HG03439 (cell line): Measurements from ENCODE around the gene CDK16.
A peak's percentile ranks its signal among the peaks of the same experiment; 100 is the strongest.

Experiments
- ATAC-seq: cut with Tn5 transposase; IDR thresholded peaks from one replicate; pipeline ENCODE4 v1.9.1; 2021; ENCODE audit warnings: mild to moderate bottlenecking, moderate library complexity; ENCODE audit not compliant: unreplicated experiment

The CDK16 gene

GRCh38 chrX:47226531-47227333, 8.3 kb downstream of the CDK16 start:
- no peak for ATAC-seq

- ATAC-seq, result no peak
Observed at GRCh38 chrX:47227334-47227583, 8.8 kb downstream of the CDK16 start.

GRCh38 chrX:47228550-47229270, 10.2 kb downstream of the CDK16 start:
- no peak for ATAC-seq

- no peak for ATAC-seq
Observed at GRCh38 chrX:47229427-47229826, 10.9 kb downstream of the CDK16 start.

- no peak for ATAC-seq
Observed at GRCh38 chrX:47230136-47230868, 11.8 kb downstream of the CDK16 start.

- no peak for ATAC-seq
Observed at GRCh38 chrX:47231167-47231566, 12.7 kb downstream of the CDK16 start.

- peak; percentile 4 for ATAC-seq
Observed at GRCh38 chrX:47232197-47232802, 13.8 kb downstream of the CDK16 start.

- ATAC-seq, result peak; percentile 12
Observed at GRCh38 chrX:47232803-47233332, 14.4 kb downstream of the CDK16 start, which contains the start of gene USP11. Gene USP11, plus strand, starts transcription at chrX:47233009. Its CDS starts 35 bp downstream, at chrX:47233044.

- ATAC-seq, result peak; percentile 87
Observed at GRCh38 chrX:47233333-47234113, 15.0 kb downstream of the CDK16 start.

GRCh38 chrX:47234583-47234982, 16.1 kb downstream of the CDK16 start:
- ATAC-seq, result no peak

- no peak for ATAC-seq
Observed at GRCh38 chrX:47235691-47236103, 17.2 kb downstream of the CDK16 start.

GRCh38 chrX:47239199-47239598, 20.7 kb downstream of the CDK16 start:
- ATAC-seq, result no peak

GRCh38 chrX:47239898-47240545, 21.5 kb downstream of the CDK16 start:
- no peak for ATAC-seq

- ATAC-seq, result no peak
Observed at GRCh38 chrX:47240619-47241018, 22.1 kb downstream of the CDK16 start.

GRCh38 chrX:47241201-47242011, 22.9 kb downstream of the CDK16 start:
- no peak for ATAC-seq

- ATAC-seq, result no peak
Observed at GRCh38 chrX:47242321-47242720, 23.8 kb downstream of the CDK16 start.

GRCh38 chrX:47243351-47243750, 24.9 kb downstream of the CDK16 start:
- ATAC-seq, result no peak

- ATAC-seq, result no peak
Observed at GRCh38 chrX:47244676-47245075, 26.2 kb downstream of the CDK16 start.

GRCh38 chrX:47245156-47245555, 26.7 kb downstream of the CDK16 start:
- ATAC-seq, result no peak
